DOHH2 (cell line): ENCODE measurements around the gene BAIAP2.

Experiments
- H3F3A ChIP-seq: fragments of 200-600 bp; sonication (generic), shearing (Covaris generic); 2 replicates; pipeline ENCODE4 v1.6.0; 2016; ENCODE audit warnings: antibody characterized with exemption, mild to moderate bottlenecking; ENCODE audit not compliant: control insufficient read depth, insufficient read depth
- H3K27ac ChIP-seq: fragments of 200-600 bp; sonication (generic); 2 replicates; pipeline ENCODE4 v1.5.1; 2014; ENCODE audit warnings: low read depth, mild to moderate bottlenecking, low read length, moderate library complexity
- H3K27me3 ChIP-seq: fragments of 200-600 bp; sonication (generic); 2 replicates; pipeline ENCODE4 v1.6.1; 2014; ENCODE audit warnings: mild to moderate bottlenecking, low read length, mixed read lengths; ENCODE audit not compliant: control insufficient read depth
- H3K36me3 ChIP-seq: fragments of 200-600 bp; sonication (generic); 2 replicates; pipeline ENCODE4 v1.6.1; 2014; ENCODE audit warnings: mild to moderate bottlenecking, low read length, moderate library complexity, mixed read lengths; ENCODE audit not compliant: control insufficient read depth
- H3K4me1 ChIP-seq: fragments of 200-600 bp; sonication (generic); 2 replicates; pipeline ENCODE4 v1.6.1; 2014; ENCODE audit warnings: mild to moderate bottlenecking, low read length, mixed read lengths; ENCODE audit not compliant: control insufficient read depth
- H3K4me2 ChIP-seq: fragments of 200-600 bp; sonication (generic); 2 replicates; pipeline ENCODE4 v1.6.0; 2014; ENCODE audit warnings: mild to moderate bottlenecking, low read length, moderate library complexity
- H3K4me3 ChIP-seq: fragments of 200-600 bp; sonication (generic); 2 replicates; pipeline ENCODE4 v1.5.1; 2014; ENCODE audit warnings: mild to moderate bottlenecking, low read length, mixed read lengths
- H3K79me2 ChIP-seq: fragments of 200-600 bp; sonication (generic); 2 replicates; pipeline ENCODE4 v1.6.1; 2014; ENCODE audit warnings: mild to moderate bottlenecking, low read length, mixed read lengths; ENCODE audit not compliant: control insufficient read depth
- H3K9me2 ChIP-seq: fragments of 200-600 bp; sonication (generic); replicated peaks from 2 replicates; pipeline ENCODE4 v1.6.1; 2014; ENCODE audit warnings: mild to moderate bottlenecking, low read length, mixed read lengths; ENCODE audit not compliant: control insufficient read depth
- H3K9me3 ChIP-seq: fragments of 200-600 bp; sonication (generic); 2 replicates; pipeline ENCODE4 v1.6.1; 2014; ENCODE audit warnings: antibody characterized with exemption, low read length, mixed read lengths; ENCODE audit not compliant: control insufficient read depth, insufficient read depth
- H4K20me1 ChIP-seq: fragments of 200-600 bp; sonication (generic); 2 replicates; pipeline ENCODE4 v1.6.0; 2014; ENCODE audit warnings: low read depth, mild to moderate bottlenecking, antibody characterized with exemption, low read length, moderate library complexity; ENCODE audit not compliant: control insufficient read depth, insufficient read depth
- EZH2phosphoT487 ChIP-seq: fragments of 200-600 bp; sonication (generic); IDR thresholded peaks from 2 replicates; pipeline ENCODE4 v1.6.1; 2017; ENCODE audit warnings: borderline replicate concordance, mild to moderate bottlenecking, antibody characterized with exemption, low read length, moderate library complexity, mixed read lengths
- TF ChIP-seq, protein P1 (sequence below): fragments of 200-600 bp; sonication (generic); IDR thresholded peaks from one replicate; pipeline ENCODE4 v1.5.1; 2014; ENCODE audit warnings: antibody characterized with exemption, mild to moderate bottlenecking, low read depth, low read length; ENCODE audit not compliant: poor library complexity, severe bottlenecking

Gene BAIAP2

DNA sequence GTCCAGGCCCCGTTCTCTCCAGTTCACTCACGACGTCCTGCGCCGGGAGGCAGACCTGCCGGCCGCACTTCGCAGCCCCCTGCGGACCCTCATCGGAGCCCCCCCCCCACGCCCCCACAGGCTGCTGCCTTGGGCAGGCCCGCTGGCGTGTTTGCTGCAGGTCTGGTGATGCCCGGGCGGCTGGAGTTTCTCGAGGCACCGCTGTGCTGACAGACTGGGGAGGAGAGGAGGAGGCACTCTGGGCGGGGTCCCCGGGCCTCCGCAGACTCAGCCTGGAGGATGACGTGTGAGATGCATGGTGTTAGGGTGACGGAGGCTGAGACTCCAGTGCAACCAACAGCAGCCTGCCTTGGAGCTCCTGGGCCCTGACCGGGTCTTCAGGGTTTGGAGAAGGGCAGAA, 24.1 kb downstream of the BAIAP2 start:
- Histone ChIP-seq H3K27me3 (no peaks in the 10 kb centered on the region), H3K36me3 (no peaks in the 10 kb centered on the region)

DNA sequence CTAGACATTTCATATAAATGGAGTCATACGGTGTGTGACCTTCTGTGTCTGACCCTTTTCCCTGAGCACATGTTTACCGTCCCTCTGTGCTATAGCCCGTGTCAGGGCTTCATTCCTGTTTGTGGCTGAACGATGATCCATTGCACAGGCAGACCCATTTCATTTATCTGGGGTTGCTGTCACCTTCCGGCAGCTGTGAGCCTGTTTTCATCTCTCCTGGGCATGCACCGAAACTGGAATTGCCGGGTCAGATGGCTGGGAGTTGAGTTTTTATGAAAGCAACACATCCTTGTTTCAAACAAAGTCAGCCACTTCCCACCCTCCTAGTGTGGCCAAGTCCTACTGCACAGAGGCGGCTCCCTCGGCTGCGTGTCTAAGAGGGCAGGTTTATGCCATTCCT, 25.5 kb downstream of the BAIAP2 start:
- H3K4me1 ChIP-seq = no peaks in the 10 kb centered on the region
- no peaks in the 10 kb centered on the region for H3K9me3 ChIP-seq
- H3K9me2 ChIP-seq = no peaks in the 10 kb centered on the region
- no peak overlapping the region for H3K27ac ChIP-seq
- no peaks in the 10 kb centered on the region for H4K20me1 ChIP-seq
- H3K79me2 ChIP-seq = no peaks in the 10 kb centered on the region
- no peaks in the 10 kb centered on the region for H3K36me3 ChIP-seq
- TF ChIP-seq EZH2phosphoT487 = no peak
- TF ChIP-seq, protein P1, sequence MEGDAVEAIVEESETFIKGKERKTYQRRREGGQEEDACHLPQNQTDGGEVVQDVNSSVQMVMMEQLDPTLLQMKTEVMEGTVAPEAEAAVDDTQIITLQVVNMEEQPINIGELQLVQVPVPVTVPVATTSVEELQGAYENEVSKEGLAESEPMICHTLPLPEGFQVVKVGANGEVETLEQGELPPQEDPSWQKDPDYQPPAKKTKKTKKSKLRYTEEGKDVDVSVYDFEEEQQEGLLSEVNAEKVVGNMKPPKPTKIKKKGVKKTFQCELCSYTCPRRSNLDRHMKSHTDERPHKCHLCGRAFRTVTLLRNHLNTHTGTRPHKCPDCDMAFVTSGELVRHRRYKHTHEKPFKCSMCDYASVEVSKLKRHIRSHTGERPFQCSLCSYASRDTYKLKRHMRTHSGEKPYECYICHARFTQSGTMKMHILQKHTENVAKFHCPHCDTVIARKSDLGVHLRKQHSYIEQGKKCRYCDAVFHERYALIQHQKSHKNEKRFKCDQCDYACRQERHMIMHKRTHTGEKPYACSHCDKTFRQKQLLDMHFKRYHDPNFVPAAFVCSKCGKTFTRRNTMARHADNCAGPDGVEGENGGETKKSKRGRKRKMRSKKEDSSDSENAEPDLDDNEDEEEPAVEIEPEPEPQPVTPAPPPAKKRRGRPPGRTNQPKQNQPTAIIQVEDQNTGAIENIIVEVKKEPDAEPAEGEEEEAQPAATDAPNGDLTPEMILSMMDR = no peak
- no peaks in the 10 kb centered on the region for H3K27me3 ChIP-seq
- H3K4me3 ChIP-seq = no peak overlapping the region
- H3K4me2 ChIP-seq = no peak overlapping the region
- no peaks in the 10 kb centered on the region for H3F3A ChIP-seq

More for the DNA sequence above, 24.1 kb downstream of the BAIAP2 start:
- Histone ChIP-seq H3K79me2 (no peaks in the 10 kb centered on the region), H4K20me1 (no peaks in the 10 kb centered on the region), H3F3A (no peaks in the 10 kb centered on the region), H3K4me1 (no peaks in the 10 kb centered on the region), H3K27ac (no peak overlapping the region), H3K9me3 (no peaks in the 10 kb centered on the region), H3K4me3 (no peak overlapping the region), H3K9me2 (no peaks in the 10 kb centered on the region), H3K4me2 (no peak overlapping the region)
- TF ChIP-seq EZH2phosphoT487 = no peak
- TF ChIP-seq, protein P1 = no peak

DNA sequence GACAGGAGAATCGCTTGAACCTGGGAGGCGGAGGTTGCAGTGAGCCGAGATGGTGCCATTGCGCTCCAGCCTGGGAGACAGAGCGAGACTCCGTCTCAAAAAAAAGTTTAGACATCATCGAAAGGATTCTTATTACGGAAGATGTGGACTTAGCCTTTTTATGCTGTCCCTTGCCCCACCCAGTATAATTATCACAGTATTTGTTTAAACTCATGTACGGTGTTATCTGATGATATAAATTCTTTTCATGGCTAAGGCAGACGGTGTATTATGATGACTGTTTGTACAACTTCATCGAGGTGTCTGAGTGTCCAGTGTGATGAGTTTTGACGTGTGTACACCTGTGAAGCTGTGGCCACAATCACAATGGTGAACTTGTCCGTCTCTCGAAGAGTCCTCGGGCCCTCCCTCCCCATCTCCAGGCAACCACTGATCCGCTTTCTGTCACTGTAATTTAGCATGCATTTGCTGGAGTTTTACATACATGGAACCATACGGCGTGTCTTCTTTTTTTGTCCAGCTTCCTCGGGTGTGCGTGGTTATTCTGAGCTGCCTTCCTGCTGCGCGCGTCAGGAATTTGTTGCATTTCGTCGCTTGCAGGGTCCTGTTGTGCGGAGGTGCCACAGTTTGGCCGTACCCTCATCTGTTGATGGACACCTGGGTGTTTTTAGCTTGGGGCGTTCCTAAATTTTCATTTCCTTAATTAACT, 26.2 kb downstream of the BAIAP2 start:
- Histone ChIP-seq H3K27ac (no peak overlapping the region), H3F3A (no peaks in the 10 kb centered on the region), H3K36me3 (no peaks in the 10 kb centered on the region), H3K9me2 (no peaks in the 10 kb centered on the region), H3K4me2 (no peak overlapping the region), H3K27me3 (no peaks in the 10 kb centered on the region), H3K79me2 (no peaks in the 10 kb centered on the region), H3K4me3 (no peak overlapping the region), H4K20me1 (no peaks in the 10 kb centered on the region), H3K4me1 (no peaks in the 10 kb centered on the region), H3K9me3 (no peaks in the 10 kb centered on the region)
- no peak for TF ChIP-seq EZH2phosphoT487
- TF ChIP-seq, protein P1 = no peak
